GM19328 (cell line): ENCODE measurements around the gene PCP2.

Source experiments
- ATAC-seq: cut with Tn5 transposase; IDR thresholded peaks from one replicate; pipeline ENCODE4 v1.9.1; 2021; ENCODE audit warnings: mild to moderate bottlenecking, moderate library complexity; ENCODE audit not compliant: unreplicated experiment

PCP2 gene

DNA sequence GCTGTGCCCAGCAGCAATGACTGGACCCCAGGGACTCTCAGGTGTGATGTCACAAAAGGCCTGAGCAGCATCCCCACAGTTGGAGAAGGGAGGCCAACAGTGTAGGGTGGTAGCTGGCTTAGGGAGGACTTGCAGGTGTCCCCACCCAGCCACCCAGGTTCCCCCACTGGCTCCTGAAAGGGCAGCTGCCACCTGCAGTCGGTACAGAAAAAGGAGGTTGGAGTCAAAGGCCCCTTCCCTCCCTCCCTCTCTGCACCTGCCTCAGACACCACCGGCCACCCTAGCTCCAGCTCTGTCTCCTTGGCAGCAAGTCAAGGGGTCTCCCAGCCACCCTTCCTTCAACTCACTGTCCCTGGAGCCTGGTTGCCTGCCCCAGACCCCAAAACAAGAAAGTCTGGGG lies at the start of gene PCP2:
Gene PCP2, minus strand, starts transcription at position 22 of the 400 bp plus-strand sequence. CDS start 262 bp downstream, outside the sequence.
- ATAC-seq = no peak

DNA sequence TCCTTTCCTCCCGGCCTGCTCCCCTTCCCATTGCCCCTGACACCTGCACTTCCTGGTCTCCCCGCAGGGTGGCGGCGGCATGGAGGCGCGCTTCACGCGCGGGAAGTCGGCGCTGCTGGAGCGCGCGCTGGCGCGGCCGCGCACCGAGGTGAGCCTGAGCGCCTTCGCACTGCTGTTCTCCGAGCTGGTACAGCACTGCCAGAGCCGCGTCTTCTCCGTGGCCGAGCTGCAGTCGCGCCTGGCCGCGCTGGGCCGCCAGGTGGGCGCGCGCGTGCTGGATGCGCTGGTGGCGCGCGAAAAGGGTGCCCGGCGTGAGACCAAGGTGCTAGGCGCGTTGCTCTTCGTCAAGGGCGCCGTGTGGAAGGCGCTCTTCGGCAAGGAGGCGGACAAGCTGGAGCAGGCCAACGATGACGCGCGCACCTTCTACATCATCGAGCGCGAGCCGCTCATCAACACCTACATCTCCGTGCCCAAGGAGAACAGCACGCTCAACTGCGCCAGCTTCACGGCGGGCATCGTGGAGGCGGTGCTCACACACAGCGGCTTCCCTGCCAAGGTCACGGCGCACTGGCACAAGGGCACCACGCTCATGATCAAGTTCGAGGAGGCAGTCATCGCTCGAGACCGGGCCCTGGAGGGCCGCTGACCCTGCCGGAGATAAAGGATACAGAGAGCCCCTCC lies 48.8 kb upstream of the PCP2 start:
- ATAC-seq = no peak

DNA sequence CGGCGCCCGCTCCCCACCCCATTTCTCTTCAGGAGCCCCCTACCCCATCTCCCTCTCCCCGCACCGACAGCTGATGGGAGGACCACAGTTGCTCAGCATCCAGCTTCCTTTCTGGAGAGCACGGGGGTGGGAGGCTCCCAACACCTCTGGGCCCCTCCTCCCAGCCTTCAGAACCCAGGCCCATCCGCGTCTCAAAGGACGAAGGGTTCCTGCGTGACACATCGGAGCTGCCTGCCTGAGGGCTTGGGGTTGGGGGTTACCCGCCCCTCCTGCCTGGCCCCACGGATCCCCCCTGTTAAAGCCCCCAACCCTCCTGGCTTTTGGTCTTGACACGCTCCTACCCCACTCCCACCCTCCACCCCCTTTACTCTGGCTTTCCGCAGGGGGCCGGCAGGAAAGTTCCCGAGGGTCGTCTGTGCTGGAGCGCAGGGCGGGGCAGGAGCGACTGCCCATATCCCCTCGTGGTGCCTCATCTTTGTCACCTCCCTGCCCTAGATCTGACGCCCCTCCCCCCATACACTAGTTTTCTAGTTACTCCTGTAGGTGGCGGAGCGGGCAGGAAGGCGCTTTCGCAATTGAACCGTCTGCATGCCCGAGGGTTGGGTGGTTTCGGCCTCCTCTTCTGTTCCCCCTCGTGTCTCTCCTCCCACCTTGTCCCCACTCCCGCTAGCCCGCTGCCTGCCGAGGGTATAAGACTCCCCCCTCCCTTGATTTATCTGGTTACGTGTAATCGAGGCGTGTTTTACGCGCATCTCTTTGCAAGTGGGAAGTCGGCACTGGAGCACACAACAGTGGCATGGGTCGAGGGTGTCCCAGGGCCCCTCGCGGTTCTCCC lies 48.0 kb upstream of the PCP2 start:
- no peak for ATAC-seq

DNA sequence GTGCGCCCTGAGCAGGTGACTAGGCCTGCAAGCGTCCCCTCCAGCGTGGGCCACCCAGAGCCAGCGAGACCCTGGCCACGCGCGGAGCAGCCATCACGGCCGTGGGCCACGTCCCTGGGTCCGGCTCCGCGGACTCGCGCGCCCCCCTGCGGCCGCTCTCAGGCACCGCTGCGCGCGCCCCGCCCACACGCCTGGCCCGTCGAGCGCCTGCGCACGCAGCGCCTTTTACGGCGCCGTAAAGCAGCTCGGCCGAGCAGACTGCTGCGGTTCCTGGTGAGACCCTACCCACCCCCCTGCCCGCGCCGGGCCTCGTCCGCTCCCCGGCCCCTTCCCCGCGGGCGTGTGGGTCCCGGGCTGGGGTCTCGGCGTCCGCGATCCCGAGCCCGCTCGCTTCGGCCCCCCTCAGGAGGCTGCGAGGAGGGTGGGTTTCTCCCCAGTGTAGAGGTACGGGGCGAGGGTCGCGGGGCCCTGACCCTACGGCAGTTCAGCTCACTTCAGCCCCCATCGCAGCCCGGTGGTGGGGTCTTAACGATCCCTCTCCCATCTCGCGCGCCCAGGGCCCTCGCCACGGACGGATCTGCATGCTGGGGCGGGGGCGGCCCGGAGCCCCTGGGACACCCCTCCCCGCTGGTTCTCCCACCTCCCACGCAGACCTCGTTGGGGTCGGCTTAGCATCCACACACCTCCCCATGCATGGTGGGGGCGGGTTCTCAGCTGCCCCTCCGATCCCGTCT lies 47.3 kb upstream of the PCP2 start, which contains the start of gene TRAPPC5:
Gene TRAPPC5, plus strand, starts transcription at position 228 of the 734 bp plus-strand sequence. CDS start 1,421 bp downstream, outside the sequence.
- ATAC-seq = peak; percentile 47

GRCh38 chr19:7679771-7680605 lies 46.5 kb upstream of the PCP2 start:
- ATAC-seq = no peak

- ATAC-seq = no peak
Observed at GRCh38 chr19:7678971-7679751, 45.6 kb upstream of the PCP2 start.

DNA sequence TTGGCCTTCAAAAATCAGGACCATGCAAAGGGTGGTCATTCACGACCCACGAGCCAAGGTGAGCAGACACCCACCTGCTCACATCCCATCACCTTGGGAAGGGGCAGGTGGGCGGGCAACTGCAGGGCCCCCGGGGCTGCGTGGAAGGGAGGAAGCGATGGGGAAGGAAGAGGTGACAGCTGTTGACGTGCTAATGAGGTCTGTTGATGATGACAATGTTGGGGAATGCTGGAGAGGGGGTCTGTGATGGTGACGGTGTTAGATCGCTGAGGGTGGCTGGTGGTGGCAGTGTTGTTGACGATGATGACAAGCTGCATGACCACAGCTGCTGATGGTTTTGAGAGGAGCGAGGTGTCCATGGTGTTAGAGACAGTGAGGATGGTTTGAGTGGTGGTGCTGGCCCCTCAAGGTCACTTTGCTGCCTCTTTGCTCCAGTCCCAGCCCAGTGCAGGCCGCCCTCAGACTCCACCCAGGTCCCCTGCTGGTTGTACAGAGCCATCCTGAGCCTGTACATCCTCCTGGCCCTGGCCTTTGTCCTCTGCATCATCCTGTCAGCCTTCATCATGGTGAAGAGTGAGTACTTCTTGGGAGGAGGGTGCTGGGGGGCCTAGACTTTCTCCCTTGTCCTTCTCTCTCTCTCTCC lies 44.3 kb upstream of the PCP2 start:
- ATAC-seq = no peak

DNA sequence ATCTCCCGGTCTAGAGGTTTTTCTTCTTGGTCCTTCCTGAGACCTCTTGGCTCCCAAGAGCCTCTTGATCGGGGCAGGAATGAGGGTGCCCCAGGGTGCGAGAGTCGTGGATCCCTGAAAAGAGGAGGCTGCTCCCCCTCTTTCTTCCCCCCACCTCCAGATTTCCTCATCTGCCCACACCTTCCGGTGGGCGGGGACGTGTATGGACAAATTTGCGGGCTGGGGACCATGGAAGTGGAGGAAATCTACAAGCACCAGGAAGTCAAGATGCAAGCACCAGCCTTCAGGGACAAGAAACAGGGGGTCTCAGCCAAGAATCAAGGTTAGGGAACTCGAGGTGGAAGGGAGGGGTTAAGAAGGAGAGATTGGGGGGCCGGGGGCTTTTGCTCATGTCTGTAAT lies 43.3 kb upstream of the PCP2 start, which contains the start of gene MCEMP1:
Gene MCEMP1, plus strand, starts transcription at position 237 of the 400 bp plus-strand sequence. Its CDS starts 31 bp downstream, at position 268.
- ATAC-seq = no peak

DNA sequence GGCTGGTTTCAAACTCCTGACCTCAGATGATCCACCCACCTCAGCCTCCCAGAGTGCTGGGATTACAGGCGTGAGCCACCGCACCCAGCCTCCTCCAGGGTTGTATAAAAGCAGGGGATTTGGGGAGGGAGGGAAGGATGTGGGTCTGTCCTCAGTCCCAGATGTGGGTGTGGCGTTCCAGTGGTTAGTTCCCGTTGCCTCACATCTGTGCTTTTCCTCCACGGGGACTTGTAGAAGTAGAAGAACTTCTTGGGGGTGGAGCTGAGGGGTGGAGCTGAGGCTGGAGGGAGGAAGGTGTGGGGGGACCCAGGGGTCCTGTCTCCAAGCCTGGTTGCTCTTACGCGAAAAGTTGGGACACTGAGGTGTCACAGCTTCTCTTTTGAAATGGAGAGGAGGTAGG lies 42.9 kb upstream of the PCP2 start:
- ATAC-seq = no peak

GRCh38 chr19:7674010-7675005 lies 40.8 kb upstream of the PCP2 start:
- ATAC-seq = no peak

GRCh38 chr19:7672522-7672921 lies 39.0 kb upstream of the PCP2 start:
- no peak for ATAC-seq

DNA sequence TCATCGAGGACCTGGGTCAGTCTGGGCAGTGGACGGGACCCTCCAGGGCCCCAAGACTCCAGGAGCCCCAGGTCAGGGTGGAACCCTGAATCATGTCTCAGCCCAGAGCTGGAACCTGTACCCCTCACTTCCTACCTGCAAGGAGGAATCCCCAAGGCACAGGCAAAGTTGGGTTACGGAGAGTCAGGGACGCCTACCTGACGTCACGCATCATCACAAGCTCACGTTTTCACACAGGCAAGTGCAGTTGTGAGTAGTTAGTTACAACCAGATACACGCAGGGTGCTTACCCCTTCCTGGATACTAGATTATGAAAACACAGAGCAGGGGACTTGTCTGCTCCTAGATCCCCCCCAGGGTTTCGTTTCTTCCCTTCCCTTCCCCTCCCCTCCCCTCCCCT lies 37.3 kb upstream of the PCP2 start:
- no peak for ATAC-seq

GRCh38 chr19:7670150-7670783 lies 36.7 kb upstream of the PCP2 start:
- no peak for ATAC-seq

- ATAC-seq = no peak
Observed at GRCh38 chr19:7669641-7670040, 36.1 kb upstream of the PCP2 start.

GRCh38 chr19:7668842-7669241 lies 35.3 kb upstream of the PCP2 start, which contains the start of gene RETN:
TSS of gene RETN (plus strand) at chr19:7669049. CDS start at chr19:7669327, 278 bp downstream.
- no peak for ATAC-seq

DNA sequence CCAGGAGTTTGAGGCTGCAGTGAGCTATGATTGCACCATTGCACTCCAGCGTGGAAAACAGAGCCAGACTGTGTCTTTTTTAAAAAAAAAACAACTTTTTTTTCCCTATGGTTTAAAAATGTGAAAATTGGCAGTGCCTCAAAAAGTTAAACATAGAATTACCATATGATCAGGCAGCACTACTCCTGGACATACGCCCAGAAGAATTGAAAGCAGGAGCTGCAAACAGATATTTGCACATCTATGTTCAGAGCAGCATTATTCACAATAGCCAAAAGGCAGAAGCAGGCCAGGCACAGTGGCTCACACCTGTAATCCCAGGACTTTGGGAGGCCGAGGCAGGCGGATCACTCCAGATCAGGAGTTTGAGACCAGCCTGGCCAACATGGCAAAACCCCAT lies 31.6 kb upstream of the PCP2 start:
- ATAC-seq = no peak

DNA sequence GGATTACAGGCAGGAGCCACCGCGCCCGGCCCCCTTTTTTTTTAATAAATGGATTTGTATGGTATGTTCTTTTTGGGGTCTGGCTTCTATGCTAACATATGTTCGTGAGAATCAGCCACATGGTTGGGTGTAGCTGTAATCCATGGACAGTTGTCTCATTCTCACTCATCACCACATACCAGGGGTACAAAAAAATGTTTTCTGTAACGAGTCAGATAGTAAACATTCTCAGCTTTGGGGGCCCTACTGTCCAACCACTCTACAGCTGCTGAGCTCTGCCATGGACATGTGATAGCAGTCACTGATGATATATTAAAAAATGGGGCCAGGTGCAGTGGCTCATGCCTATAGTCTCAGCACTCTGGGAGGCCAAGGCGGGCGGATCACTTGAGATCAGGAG lies 30.2 kb upstream of the PCP2 start:
- no peak for ATAC-seq
